DMS153 (cell line): ENCODE data around the gene CADPS2.
A peak's percentile ranks its signal among the peaks of the same experiment; 100 is the strongest.

ENCODE experiments used
- DNase-seq: peaks from one replicate; lab custom pipeline; 2025; lab: John Stamatoyannopoulos, UW

CADPS2 gene

DNA sequence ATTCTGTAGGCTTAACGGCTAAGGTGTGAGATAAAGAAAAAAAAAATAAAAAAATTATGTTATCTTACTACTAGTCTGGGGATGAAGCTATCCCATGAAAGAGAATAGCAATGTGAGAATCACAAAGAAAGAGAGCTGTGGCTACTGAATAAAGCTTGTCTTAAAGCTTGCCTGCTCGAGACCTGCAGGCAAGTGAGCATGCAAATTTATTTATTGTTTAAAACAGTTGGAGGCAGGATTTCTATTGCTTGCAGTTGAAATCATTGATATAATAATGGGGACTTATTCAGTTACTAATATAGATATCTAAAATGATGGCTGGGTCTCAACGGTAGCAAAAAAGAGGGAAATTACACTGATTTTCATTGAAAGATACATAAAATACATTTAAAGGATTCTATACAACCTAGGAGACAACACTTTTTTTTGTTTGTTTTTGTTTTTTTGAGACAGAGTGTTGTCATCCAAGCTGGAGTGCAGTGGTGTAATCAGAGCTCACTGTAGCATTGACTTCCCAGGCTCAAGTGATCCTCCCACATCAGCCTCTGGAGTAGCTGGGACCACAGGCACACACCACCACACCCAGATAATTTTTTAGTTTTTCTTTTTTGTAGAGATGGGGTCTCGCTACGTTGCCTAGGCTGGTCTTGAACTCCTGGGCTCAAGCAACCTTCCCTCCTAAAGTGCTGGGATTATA, 437.2 kb downstream of the CADPS2 start:
- no peak for DNase-seq

DNA sequence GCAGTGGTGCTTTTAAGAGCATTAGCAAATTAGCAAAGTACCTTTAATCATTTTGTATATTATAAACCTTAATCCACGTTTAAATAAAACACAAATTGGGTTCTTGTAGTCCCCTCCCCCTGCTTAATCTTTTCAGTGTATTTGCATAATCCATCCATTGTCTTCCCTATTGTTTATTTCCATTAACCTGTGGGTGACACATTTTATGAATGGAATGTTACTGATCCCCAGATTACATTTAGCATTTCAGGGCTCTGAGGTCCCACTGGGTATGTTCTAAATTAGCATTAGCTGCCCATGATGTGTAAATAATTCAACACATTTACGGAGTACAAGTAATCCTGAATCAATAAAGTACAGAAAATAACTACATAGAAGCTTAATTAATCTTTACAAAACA, 443.3 kb downstream of the CADPS2 start:
- no peak for DNase-seq

DNA sequence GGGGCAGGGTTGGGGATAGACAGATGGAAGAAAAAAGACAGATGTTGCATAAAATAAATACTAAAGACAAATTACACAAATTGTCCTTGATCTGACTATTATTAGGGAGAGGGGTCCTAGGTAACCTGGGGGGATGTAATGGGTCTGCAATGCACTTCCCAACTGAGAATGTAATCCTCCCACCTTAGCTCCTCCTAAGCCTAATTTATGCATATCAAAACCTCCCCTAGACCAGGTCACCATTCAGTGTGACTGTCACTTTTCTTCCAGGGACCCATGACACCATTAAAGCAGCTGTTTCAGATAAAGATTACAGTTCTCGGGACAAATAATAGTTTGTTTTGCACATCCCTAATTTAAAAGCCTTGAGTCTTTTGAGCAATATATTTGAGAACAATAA, 447.8 kb downstream of the CADPS2 start:
- DNase-seq, result no peak

DNA sequence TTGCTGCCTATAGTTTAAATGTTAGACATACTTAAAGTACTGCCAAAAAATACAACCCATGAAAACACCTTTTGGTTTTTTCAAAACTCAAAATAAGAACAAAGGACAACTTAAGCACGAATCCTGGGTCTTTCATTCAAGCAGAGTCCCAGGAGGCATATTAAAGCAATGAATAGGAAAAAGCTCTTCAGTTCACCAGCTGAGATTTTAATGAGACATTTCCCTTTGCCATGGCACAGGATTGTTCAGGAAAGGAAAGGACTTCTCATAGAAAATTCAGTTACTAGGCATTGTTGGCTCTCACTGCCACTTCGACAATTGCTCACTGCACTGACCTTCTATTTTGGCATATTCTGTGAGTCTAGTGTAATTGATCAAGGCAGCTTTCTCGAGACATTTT, 448.3 kb downstream of the CADPS2 start:
- peak; percentile 86 for DNase-seq

DNA sequence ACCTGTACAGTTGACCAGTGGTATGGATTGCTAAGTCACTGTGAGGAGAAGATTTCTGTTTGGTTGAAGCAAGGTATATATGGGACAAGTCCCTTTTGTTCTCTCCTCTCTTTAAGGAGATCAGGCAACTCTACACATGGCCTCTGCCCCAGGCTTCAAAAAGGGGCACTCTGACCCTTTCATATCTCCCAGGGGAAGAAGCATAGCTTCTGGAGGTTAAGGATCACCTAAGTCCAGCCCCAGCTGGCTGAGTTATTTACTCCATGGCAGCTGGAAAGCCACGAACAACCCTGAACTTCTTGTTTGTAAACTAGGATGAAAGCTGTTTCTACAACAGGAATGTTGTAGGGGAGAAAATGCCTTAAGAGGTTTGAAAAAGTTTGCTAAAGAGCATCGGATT, 452.5 kb downstream of the CADPS2 start:
- DNase-seq, result no peak

DNA sequence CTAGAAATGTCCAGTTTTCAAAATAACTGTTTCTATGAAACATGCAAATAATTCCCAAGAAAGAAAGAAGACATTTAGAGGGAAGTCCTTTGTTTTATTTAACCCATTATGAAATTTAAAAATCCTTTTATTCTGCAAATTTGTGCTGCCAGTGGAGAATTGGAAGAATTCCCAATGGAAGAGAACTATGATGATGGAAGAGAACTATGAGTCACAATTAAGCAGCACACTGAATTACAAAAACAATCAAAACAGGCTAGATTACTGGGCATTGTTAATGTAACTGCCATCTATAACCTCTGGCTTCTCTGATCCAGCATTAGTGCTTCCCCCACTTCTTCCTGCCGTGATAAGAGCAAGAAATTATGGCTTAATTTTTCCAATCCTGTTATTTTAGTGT, 455.6 kb downstream of the CADPS2 start:
- no peak for DNase-seq

DNA sequence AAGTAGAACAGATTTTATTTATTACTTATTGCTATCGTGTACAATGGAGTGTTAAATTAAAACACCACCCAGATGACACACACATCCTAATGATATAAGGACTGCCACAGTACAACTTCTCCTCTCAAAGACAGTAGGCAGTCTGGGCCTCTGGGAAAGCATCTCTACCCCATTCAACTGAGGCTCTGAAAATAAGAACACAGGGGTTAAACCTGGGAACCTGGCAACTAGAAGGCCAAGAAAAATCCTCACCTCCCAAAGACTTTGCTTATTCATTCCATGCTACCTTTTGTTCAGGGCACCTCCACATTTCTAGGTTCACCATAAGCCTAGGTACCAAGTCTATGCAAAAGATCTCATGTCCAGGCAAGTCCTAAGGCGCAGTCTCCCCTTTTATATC, 456.3 kb downstream of the CADPS2 start:
- DNase-seq, result no peak

DNA sequence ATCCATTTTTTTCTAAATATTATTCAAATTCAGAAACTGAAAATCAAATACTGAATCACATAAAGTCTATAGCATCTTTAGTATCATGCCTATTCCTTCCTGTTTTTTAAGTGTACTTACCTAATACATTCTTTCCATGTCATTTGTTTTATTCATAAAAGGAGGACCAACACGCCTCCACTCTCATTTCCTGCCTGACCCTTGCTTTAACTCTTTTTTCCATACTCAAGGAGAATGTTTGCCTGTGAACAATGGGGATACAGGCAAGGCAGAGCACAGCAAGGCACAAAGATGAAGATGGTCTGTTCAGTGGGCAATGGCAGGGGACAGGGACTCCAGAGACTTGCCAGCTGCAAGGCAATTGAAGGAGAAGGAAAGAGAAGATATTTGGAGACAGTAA, 460.5 kb downstream of the CADPS2 start:
- no peak for DNase-seq

DNA sequence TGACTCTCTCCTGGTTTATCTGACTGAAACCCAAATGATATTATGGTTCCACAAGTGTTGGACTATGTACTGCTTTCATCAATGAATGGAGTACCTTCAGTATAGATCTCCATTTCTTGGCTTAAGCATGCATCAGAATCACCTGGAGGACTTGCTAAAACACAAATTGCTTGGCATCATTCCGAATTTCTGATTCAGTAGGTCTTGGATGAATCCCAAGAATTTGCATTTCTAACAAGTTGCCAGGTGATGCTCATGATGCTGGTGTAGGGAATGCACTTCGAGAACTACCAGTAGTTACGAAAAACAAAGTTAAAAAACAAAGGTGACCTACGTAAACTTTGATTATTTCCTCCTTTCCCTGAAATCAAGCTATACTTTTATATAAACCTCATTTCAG, 462.7 kb downstream of the CADPS2 start:
- no peak for DNase-seq

DNA sequence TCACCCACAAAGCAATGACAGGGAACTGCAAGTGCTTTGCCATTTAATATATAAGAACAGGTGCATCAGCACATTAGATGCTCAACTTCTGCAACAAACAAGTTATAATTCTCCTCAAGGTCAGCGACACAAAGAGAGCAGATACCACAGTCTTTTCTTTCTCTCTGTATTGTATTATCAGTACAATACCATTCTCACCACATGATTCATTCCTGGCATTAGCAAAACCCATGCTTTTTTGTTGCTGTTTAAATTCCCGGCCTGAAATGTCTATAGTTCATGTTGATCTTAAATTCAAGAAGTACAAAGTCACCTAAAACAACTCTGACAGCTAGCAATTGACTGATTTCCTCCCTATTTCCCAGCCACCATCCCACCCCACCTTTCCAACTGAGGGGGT, 469.9 kb downstream of the CADPS2 start:
- no peak for DNase-seq

DNA sequence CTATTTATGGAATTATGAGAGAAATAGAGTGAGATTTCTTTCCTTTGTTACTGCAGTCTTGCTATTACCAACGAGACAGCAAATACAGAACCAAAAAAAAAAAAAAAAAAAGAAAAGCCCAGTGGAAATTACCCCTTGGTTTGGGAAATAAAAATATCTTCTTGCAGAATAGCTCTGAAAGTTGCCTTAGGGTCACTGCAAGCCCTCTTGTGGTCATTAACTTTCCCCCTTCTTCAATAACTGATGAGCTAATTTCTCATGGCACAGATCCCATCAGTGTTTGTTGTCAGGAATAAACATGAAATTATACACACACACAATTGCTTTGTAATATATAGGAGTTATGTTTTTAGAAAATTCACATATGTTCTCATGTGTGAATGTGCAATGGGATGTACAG, 470.8 kb downstream of the CADPS2 start:
- no peak for DNase-seq

DNA sequence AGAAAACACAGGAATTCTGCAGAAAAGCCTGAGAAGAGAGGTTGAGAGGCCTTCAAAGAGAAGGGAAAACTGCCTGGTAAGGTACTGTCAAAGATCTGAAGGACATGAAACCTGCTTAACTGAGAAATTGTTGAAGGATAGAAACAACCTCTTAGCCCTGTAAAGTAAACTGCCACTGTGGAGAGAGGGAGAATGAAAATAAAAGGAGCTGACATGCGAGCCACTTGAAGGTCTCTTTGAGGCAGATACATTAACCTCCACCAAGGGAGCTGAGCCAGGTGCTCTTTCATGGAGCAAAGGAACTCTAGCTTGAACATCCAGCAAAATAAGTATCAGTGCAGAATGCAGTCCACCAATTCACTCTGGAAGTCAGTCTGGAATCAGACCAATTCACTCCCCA, 472.9 kb downstream of the CADPS2 start:
- DNase-seq, result no peak

DNA sequence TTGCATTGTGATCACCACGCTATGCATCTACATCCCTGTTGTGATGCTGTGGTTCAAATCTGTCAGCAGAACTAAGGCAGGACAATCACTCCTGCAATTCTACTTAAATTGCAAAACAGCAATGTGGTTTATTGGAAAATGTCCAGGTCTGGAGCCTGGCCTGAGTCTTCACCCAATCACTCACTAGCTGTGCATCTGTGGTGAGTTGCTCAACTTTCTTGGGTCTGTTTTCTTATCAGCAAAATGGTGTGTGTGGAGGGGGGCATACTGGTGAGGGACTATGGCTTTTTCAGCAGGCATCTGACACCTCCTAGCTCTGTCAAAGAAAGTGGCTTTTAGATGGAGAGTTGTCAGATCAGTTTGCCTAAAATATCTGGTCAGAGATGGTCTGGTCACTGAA, 473.4 kb downstream of the CADPS2 start:
- no peak for DNase-seq

DNA sequence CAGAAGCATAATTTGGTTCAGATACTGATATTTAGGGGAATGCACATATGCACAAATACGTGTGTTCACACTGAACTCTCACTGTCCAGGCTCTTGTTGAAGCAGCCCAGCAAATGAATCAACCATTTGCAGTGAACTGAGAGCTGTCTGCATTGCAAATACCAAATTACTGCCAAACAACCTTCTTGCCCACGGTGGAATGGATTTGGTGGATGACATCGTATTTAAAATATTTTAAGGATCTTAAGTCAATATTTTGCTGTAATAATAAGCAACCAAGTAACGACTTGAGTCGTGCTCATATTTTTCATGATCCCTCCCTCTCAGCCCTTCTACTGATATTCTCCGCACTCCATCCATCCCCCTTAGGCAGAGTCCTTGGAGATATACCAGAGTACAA, 473.8 kb downstream of the CADPS2 start:
- DNase-seq, result no peak

DNA sequence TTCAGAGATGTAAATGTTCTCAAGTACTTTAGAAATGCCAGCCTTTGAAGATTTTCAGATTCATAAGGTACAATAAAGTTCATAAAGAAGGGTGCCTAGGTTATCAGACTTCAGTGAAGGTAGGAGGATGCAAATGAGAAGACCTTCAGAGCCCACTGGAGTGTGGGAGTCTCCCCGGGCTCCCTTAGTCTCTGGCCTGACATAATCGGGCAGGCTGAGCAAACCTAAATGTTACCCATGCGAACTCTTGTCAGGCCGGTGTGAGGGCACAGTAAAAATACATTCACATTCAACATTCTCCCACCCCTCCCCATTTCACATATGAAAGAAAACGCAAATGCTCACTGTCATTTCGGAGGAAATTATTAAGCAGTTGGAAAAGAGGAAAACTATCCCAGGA, 479.1 kb downstream of the CADPS2 start:
- no peak for DNase-seq

DNA sequence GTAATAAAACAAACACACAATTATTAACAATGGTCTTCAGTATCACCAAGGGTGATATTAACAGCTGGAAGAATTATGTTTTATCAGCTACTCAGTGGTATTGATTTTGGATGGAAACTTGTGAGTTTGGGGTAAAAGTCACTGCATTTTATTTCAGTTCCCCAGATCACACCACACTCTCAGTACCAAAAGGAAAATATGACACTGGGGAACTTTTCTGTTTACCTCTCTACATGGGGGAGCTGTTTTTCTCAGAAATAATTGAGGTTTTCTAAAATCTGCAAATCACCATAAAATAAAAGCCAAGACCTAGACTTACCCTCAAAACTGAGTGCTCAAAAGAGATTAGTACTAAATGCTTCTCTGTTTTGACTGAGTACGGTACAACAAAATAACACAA, 483.1 kb downstream of the CADPS2 start:
- DNase-seq, result no peak

DNA sequence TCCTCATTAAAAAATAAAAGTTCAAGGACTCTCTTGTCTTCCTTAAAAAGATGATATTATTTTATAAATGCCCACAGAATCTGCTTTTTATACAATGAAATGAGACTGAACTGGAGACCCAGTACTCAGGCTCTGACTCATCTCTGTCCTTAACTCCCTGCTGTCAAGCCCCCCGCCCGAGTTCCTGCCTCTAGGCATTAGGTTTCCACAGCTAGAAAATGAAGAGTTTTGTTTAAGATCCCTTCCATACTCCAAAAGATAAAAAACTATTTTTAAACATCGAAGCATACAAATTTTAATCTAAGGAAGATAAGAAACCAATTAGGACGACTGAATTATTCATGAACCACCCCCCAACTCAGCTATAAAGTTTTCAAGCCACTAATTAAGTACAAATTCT, 484.0 kb downstream of the CADPS2 start:
- no peak for DNase-seq

DNA sequence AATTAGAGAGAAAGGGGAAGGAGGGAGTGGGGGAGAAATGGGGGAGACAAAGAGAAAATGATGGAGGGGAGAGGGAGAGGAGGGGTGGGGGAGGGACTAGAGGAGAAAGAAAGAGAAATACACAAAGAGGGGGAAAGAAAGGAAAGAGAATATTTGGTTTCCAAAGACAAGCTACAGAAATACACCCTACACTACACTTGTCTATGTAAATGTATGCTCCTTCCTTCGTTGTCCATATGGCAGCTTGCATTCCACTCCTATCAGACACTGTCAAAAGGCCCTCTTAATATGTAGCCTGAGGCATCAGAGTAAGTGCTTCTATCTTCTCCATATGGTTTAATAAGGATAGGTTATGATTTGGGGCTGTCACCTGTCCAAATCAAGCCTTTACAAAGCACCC, 488.9 kb downstream of the CADPS2 start:
- DNase-seq, result no peak

DNA sequence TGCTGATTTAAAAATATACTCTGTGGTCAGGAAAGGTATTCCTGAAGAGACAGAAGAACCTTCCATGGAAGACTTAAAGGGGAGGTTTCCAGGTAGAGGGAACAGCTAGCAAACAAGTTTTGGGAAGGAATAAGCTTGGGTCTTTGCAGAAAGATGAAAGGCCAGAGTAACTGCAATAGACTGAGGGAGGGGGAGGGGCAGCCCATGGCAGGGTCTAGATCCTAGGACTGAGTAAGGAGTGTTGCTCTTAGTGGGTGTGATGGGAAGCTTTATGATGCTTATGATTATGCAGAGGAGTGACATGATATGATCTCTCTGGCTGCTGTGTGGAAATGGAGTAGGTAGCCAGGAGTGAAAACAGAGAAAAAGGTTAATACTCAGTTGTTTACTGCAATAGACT, 491.7 kb downstream of the CADPS2 start:
- no peak for DNase-seq

DNA sequence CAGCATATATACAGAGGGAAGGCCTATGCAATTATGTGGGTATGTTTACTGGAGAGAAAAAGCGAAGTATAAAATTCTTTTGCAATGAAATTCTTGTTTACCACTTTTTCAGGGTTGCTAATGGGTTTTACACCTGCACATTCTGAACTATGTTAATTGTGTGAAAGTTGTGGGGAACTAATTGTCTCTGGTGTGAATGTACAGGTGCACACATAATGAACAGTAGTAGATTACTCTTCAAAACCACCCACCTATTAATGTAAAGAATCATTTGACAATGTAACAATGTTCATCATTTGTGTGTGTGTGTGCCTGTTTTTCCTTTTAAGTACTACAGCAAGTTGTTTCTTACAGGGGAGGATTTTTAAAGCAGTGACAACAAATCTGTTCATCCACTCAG, 501.7 kb downstream of the CADPS2 start:
- DNase-seq, result no peak

DNA sequence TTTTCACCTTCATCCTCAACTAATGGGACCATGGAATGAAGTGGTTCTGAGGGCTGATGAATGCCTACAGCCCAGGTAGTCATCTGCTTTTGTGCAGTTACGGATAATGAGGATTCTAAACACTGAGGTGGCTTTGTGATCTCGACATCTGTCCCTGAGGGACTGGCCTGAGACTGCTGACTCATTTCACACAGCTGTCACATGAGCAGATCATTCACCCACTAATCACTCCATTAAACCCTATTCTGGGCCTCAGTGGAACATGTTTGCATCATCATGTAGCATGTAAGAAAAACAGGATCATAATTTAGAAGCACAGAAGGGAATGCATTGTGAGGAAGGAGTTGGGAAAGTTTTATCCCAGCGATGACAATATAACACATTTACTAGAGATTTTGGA, 502.3 kb downstream of the CADPS2 start:
- peak; percentile 43 for DNase-seq

DNA sequence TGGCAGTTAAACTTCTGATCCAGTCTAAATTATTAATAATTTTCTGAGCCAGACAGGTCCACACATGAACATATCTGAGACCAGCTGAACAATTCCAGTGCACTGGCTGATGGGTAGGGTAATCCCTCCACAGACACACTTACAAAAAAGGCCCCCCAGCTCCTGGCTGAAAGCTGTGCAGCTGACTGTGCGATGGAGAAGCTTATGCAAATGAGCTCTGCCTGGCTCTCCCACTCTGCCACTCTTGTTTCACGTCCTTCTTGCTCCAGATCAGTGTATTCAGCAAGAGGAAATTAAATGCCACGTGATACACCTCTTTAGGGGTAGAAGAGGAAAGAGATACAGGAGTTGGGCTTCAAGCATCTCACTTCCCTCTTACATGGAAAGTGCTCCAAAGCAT, 505.3 kb downstream of the CADPS2 start:
- DNase-seq, result no peak

DNA sequence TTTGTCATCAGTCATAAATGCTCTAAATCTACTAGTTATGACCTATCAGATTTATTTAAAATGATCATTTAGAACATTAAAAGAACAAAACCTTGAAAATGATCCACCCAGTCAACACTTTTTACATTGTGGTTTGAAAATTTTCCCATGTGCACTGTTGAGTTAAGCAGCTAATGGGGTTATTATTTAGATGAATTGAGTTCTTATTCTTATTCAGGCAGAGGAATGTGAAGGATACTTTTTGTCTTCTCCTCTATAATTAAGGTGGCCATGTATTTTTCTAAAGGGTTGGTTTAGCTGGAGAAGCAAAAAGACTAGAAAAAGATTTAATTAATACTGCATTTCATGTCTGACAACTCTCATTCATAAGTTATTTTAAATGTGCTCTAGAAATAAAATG, 506.8 kb downstream of the CADPS2 start:
- DNase-seq, result no peak

DNA sequence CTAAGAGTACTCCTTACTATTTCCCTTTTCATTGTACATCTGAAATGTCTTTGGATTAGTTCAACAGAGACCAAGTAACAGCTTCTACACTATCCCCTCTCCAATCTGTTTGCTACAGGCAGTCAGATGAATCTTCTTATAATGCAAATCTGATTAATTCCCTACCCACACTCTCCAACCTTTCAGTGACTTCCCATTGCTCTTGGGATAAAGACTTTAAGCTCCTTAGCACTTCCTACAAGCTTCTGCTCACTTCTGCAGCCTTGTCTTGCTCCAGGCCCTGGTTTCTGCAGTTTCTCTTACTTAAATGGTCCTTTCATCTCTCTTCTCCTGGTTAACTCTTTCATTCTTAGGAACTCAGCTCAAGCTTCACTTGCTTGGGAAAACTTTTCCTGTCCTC, 516.5 kb downstream of the CADPS2 start:
- DNase-seq, result no peak

DNA sequence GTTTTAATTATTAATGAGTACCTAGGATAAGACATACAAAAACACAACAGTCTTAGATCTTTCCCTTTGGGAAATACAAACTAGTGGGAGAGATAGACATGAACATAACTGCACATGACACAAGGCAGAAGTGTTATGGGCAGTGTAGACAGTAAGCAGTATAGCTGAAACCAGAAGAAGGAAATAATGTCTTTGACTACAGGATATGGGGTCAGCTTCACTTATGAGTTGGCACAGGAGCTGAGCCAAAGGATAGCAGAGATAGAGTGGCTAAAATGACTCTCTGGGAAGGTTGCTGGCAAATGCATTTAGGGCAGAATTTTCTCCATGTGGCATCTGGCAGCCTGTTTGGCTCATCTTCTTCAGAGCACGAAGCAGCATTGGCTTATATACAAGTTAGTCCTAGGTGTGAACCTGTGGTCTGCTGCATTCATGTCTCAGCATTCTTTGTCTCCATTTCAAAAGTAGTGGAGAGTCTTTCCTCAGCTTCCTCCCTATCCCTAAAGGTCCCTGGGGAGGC, 521.4 kb downstream of the CADPS2 start:
- DNase-seq, result no peak
